ENCODE results near the gene MITF. TPM values are rescaled to one million over a fixed set of nuclear protein-coding genes. Genes with fewer than 3 reads are reported as not detected.

The MITF gene
- total RNA-seq, 2 donors from 2014 or later: 9.3 to 12.2 TPM

DNA sequence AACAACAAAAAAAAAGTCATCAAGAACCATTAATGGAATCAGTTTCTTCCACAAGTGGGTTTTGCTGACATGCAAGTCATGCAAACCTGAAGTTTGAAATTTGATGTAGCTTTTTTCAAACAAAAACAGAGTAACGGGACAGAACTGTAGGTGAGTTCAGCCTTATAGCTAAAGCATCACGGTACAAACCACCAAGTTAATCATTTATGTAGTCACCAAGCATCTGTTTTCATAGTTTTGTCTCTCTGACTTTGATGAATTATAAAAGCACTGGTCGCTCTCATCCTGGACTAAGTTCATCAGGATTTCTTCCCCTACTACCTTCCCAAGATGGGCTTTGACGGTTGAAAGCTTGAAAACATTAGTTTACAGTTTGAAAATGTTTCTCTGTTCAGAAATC, 143.3 kb downstream of the MITF start:
- no peaks in the 10 kb centered on the region for H3K36me3 ChIP-seq (replicated peaks in 1 of 2; ENCODE audit: insufficient read depth in 1 of 2, low read depth in 2 of 2)
- no peaks in the 10 kb centered on the region for H3K27me3 ChIP-seq
- intact Hi-C loops (cut with DNase I): no loop called here
- DNase-seq: no peak
- no peaks in the 10 kb centered on the region for H3K9me3 ChIP-seq
- 82 to 83% methylated on average over 4 of the region's 4 CpGs for WGBS, 2 donors
- H3K4me3 ChIP-seq: no peak overlapping the region
- no peak for TF ChIP-seq POLR2A (IDR thresholded peaks at IDR 0.05)
- TF ChIP-seq, protein P1, sequence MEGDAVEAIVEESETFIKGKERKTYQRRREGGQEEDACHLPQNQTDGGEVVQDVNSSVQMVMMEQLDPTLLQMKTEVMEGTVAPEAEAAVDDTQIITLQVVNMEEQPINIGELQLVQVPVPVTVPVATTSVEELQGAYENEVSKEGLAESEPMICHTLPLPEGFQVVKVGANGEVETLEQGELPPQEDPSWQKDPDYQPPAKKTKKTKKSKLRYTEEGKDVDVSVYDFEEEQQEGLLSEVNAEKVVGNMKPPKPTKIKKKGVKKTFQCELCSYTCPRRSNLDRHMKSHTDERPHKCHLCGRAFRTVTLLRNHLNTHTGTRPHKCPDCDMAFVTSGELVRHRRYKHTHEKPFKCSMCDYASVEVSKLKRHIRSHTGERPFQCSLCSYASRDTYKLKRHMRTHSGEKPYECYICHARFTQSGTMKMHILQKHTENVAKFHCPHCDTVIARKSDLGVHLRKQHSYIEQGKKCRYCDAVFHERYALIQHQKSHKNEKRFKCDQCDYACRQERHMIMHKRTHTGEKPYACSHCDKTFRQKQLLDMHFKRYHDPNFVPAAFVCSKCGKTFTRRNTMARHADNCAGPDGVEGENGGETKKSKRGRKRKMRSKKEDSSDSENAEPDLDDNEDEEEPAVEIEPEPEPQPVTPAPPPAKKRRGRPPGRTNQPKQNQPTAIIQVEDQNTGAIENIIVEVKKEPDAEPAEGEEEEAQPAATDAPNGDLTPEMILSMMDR (IDR thresholded peaks at IDR 0.05): no peak
- H3K27ac ChIP-seq: no peak overlapping the region
- ATAC-seq: no peak
- H3K4me1 ChIP-seq: peaks cover 11% of the 10 kb centered on the region

DNA sequence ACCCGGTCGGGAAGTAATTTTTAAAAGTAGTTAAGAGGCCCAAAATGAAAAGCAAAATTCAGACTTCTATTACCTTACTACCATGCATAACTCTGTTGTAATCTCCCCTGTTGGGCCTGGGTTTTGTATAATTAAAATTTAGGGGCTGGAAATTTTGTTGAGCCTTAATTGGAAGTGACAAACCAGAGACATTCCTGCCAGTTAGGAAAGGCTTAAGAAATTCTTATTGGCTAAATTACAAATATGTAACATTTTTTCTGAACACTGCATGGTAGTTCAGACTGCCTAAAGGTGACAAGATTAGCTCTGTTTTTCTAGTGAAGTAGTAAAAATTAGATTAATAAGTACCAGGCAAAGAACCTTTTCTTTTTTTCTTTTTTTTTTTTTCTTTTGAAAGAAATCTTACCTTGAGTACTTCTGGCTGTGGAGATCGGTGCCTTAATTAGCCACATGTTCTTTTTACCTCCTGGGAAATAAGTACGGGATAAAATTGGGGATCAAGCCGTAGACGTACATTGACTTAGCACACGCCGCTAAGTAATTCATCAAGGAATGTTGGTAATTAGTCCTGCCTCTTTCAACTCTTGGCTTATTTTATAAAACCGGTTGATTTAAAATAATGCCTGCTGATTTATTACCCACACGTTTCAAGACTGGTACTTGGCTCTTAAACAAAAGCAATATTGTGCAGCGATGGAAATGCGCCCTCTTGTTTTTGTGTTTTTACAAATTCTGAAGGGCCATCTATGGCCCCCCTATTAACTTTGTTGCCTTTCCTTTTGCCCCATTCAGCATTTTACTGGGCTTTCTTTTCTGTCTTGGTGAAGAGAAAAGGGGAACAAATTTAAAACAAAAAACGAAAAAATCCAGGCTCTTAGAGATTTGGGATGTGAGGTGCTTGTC, 149.0 kb downstream of the MITF start:
- H3K4me1 ChIP-seq: peaks cover 10% of the 10 kb centered on the region
- no peak for DNase-seq
- H3K9me3 ChIP-seq: no peaks in the 10 kb centered on the region
- H3K4me3 ChIP-seq: no peak overlapping the region
- no peak for TF ChIP-seq POLR2A (IDR thresholded peaks at IDR 0.05)
- TF ChIP-seq, protein P1 (IDR thresholded peaks at IDR 0.05): no peak
- no peaks in the 10 kb centered on the region for H3K36me3 ChIP-seq (replicated peaks in 1 of 2; ENCODE audit: insufficient read depth in 1 of 2, low read depth in 2 of 2)
- ATAC-seq: no peak
- intact Hi-C loops (cut with DNase I): no loop called here
- 74 to 80% methylated on average over 13 of the region's 13 CpGs for WGBS, 2 donors
- no peak overlapping the region for H3K27ac ChIP-seq
- no peaks in the 10 kb centered on the region for H3K27me3 ChIP-seq

DNA sequence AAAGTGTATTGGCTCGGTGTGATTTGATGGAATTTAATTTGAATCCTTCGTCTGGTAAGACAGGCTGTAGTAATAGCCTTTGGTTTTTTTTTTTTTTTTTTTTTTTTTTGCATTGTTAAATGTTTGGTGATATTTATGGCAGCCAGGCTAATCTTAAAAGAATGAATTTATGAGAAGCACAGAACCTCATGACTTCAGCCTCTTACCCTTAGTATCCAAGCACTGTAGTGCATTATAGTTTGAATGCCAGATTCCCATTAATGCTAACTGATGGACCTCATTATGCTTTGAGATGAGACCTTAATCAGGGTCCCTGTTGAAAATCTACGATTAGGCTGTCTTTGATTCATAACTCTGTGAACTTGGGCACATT, 149.7 kb downstream of the MITF start:
- H3K27me3 ChIP-seq: no peaks in the 10 kb centered on the region
- ATAC-seq (no peak), DNase-seq (no peak)
- no peak overlapping the region for H3K27ac ChIP-seq
- WGBS, 2 donors: 76 to 78% methylated on average over 3 of the region's 3 CpGs
- H3K9me3 ChIP-seq: no peaks in the 10 kb centered on the region
- peaks cover 4% of the 10 kb centered on the region for H3K4me1 ChIP-seq
- TF ChIP-seq, protein P1 (IDR thresholded peaks at IDR 0.05): no peak
- no peak for TF ChIP-seq POLR2A (IDR thresholded peaks at IDR 0.05)
- no peak overlapping the region for H3K4me3 ChIP-seq
- intact Hi-C loops (cut with DNase I): no loop called here
- H3K36me3 ChIP-seq (replicated peaks in 1 of 2; ENCODE audit: insufficient read depth in 1 of 2, low read depth in 2 of 2): no peaks in the 10 kb centered on the region

DNA sequence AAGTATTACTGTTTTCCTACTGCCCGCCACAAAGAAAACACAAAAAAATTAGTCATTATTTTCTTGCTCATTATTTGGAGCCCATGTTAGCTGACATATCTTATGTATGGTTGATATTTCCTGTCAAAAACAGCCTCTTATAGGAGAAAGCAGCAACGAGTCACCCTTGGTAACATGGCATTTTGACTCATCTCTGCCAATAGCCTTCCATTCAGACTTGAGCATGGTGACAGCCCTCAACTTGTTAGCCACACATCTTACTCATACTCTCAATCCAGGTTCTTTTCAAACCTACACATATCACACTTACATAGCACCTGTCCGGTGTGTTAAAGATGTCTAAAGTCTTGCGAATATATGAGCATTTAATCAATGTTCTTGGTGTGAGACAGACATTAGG, 150.8 kb downstream of the MITF start:
- no peak overlapping the region for H3K27ac ChIP-seq
- H3K27me3 ChIP-seq: no peaks in the 10 kb centered on the region
- H3K4me3 ChIP-seq: no peak overlapping the region
- no peaks in the 10 kb centered on the region for H3K4me1 ChIP-seq
- no peaks in the 10 kb centered on the region for H3K36me3 ChIP-seq (replicated peaks in 1 of 2; ENCODE audit: insufficient read depth in 1 of 2, low read depth in 2 of 2)
- intact Hi-C loops (cut with DNase I): no loop called here
- TF ChIP-seq, protein P1 (IDR thresholded peaks at IDR 0.05): no peak
- no peak for TF ChIP-seq POLR2A (IDR thresholded peaks at IDR 0.05)
- WGBS, 2 donors: 95 to 97% methylated on average over 4 of the region's 4 CpGs
- H3K9me3 ChIP-seq: no peaks in the 10 kb centered on the region
- ATAC-seq (no peak), DNase-seq (no peak)

DNA sequence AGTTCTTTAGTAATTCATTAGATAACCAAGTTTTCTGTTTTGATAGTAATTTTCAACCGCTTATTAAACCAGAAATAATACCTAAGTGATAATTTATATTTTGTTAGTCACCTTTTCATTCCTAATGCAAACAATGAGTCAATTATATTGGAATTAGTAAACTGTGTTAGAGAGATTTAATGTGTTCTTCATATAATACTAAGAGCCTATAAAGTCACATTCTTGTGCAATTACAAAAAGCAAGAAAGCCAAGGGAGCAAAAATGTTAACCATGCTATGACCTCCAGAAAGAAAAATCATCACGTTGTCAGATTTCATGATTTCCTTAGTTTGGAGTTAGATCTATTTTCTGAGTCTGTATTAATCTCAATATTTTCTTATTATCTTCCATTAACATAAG, 151.4 kb downstream of the MITF start:
- no peaks in the 10 kb centered on the region for H3K9me3 ChIP-seq
- WGBS, 2 donors: 91 to 97% methylated on average over 2 of the region's 2 CpGs
- no peak for ATAC-seq
- H3K27ac ChIP-seq: no peak overlapping the region
- DNase-seq: no peak
- TF ChIP-seq, protein P1 (IDR thresholded peaks at IDR 0.05): no peak
- TF ChIP-seq POLR2A (IDR thresholded peaks at IDR 0.05): no peak
- H3K4me3 ChIP-seq: no peak overlapping the region
- no peaks in the 10 kb centered on the region for H3K27me3 ChIP-seq
- intact Hi-C loops (cut with DNase I): no loop called here
- H3K36me3 ChIP-seq (replicated peaks in 1 of 2; ENCODE audit: insufficient read depth in 1 of 2, low read depth in 2 of 2): no peaks in the 10 kb centered on the region
- H3K4me1 ChIP-seq: no peaks in the 10 kb centered on the region
